GM13977 (cell line): Measurements from ENCODE around the gene SEMA6B.

Experiments
- DNase-seq: peaks from one replicate; pipeline ENCODE4 v3.0.0; 2012; ENCODE audit warnings: low spot score
- in situ Hi-C: fragments of 300-500 bp; cut with MboI; formaldehyde crosslinking; loops from one replicate; pipeline ENCODE4 v1.12.0; 2022; ENCODE audit warnings: low sequenced_read_pairs, low pct_unique_long_range_greater_than_20kb, mixed read lengths, inconsistent platforms; ENCODE audit not compliant: unreplicated experiment
- TF ChIP-seq, protein P1 (sequence below): IDR thresholded peaks from 2 replicates; pipeline ENCODE4 v1.5.1; 2012; ENCODE audit warnings: mild to moderate bottlenecking, control low read depth; ENCODE audit not compliant: insufficient read depth; ENCODE audit errors: extremely low read depth, missing control alignments

SEMA6B gene

DNA sequence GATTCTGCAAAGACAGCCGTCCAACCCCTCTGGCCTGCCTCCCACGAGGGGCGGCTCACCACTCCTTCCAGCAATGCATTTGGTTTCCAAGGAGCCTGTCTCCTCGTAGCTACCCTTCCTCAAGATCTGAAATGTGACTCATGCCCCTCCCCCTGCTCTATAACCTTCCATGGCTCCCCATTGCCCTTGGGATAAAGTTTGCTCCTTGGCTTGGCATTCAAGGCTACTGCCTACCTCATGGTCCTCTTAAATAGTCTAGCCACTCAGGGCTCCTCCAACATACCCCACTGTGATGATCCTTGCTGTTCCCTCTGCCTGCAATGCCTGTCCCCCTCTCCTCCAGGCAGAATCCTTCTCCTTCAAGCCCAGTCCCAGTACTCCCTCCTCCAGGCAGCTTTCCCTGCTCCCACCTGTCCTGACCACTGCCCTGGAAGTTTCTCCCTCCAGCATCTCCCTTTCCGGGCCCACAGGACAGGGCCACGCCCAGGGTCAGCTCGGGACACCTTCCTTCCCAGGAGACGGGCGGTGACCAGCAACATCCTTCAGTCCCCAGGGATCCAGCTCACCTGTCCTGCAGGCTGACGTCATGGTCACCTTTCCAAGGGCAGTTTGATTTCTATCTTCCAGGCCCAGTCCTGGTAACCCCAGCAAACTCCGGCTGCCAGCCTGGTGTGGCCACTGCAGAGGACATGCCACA, 19.2 kb upstream of the SEMA6B start:
- in situ Hi-C loops = loop anchor here (10.0 kb wide), 1 partner anchor 46 kb away; no protein-coding TSS in a partner anchor

DNA sequence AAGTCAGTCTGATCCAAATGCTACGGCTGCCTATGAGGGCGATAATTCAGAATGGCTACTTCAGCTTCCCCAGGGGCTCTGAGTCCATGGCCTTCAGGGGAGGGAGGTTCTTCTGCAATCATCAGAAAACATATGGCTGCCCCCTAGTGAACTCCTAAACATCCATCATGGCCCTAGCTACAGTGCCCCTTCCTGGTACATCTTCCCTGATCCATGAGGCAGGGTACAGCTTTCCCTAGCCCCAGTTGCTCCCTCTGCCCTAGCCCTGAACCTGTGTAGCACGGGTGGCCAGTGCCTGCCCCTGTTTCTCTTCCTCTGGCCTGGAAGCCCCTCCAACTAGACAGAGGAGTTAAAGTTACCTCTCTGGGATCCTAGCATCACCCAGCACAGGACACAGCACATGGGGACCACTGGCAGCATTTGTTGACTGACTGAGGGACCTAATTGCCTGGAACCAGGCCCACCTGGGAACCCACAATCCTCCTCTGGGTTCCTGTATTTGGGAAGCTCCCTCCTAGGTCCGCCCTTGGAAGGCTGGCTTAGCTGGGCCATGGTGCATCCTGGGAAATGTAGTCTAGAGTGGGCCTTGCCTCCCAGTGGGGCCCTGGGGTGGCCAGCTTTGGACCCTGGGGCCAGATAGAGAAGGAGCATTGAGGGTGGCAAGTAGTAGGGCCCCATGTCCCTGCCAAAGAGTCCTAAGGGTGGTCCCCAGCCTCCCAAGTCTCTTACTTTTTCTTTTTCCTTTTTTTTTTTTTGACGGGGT, 17.7 kb upstream of the SEMA6B start:
- no peak for DNase-seq
- in situ Hi-C loops = loop anchor here (10.0 kb wide), 1 partner anchor 48 kb away; no protein-coding TSS in a partner anchor
- TF ChIP-seq, protein P1, sequence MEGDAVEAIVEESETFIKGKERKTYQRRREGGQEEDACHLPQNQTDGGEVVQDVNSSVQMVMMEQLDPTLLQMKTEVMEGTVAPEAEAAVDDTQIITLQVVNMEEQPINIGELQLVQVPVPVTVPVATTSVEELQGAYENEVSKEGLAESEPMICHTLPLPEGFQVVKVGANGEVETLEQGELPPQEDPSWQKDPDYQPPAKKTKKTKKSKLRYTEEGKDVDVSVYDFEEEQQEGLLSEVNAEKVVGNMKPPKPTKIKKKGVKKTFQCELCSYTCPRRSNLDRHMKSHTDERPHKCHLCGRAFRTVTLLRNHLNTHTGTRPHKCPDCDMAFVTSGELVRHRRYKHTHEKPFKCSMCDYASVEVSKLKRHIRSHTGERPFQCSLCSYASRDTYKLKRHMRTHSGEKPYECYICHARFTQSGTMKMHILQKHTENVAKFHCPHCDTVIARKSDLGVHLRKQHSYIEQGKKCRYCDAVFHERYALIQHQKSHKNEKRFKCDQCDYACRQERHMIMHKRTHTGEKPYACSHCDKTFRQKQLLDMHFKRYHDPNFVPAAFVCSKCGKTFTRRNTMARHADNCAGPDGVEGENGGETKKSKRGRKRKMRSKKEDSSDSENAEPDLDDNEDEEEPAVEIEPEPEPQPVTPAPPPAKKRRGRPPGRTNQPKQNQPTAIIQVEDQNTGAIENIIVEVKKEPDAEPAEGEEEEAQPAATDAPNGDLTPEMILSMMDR = no peak

More for the DNA sequence above, 19.2 kb upstream of the SEMA6B start:
- DNase-seq = no peak
- TF ChIP-seq, protein P1 = no peak

DNA sequence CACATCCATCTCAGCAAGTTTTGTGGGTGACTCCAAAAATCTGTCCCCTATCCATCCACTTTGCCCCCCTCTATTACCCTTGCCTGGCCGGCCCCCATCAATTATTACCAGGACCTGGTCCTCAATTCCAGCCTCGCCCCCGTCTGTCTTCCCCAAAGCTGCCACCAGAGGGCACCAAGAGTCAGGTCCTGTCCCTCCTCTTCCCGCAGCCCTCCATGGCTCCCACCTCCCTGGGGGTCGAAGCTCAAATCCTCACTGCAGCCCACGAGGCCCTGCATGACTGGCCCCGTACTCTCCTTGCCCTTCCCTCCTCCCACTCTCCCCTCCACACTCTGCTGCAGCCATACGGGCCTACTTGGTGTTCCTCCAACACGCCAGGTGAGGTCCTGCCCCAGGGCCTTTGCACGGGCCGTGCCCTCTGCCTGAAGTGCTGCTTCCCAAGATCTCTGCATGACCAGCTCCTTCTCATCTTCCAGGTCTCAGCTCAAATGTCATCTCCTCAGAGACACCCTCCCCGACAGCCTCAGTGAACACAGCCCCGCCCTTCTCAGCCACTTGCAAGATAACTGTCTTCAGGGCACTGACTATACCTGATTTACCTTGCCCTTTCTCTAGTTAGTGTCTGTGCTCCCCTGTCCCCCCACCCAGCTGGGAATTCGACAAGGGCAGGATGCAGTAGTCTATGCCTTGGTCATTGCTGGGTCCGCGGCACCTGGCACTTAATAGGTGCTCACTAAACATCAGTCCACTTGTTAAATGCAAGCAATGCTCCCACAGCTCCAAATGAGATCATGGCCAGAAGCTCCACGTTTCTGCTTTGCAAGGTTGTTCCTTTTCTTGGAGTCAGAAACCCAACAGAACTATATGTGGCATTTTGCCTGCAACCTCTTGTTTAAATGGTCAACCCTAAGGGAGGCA, 16.8 kb upstream of the SEMA6B start:
- in situ Hi-C loops = loop anchor here (10.0 kb wide), 1 partner anchor 49 kb away; no protein-coding TSS in a partner anchor
- peak; percentile 85 for DNase-seq
- TF ChIP-seq, protein P1 = peak; percentile 72

DNA sequence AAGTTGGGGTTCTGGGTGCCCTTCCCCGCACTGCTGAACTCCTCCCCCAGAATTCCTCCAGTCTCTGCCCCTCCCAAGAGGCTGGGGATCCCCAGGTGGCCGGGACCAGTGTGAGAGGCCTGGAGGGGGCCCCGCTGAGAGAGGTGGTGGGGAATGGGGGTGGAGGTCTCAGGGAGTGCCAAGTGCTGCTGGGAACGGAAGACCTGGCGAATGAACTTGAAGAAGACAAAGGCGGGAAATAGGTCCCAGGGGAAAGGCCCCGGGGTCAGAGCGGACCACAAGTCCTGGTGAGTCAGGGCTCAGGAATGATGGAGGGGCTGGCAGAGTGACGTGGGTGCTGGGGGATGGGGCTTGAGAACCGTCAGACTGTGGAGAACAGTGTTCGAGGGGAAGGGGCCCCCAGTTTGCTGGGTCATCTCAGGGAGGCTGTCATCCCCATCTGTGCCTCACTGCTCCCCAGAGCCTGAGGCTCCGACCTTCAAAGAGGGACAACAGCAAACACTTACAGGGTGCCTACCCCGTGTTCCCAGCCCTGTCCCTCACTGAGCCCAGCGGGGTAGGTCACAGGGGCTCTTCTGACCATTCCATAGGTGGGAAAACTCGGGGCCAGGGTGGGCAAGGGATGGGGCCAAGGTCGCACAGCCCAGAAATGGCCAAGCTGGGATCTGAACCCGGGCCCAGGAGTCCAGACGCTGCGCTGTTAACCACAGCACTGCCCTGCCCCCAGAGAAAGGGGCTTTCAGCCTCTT, 16.0 kb upstream of the SEMA6B start:
- TF ChIP-seq, protein P1 = no peak
- in situ Hi-C loops = loop anchor here (10.0 kb wide), 1 partner anchor 49 kb away; no protein-coding TSS in a partner anchor
- no peak for DNase-seq

DNA sequence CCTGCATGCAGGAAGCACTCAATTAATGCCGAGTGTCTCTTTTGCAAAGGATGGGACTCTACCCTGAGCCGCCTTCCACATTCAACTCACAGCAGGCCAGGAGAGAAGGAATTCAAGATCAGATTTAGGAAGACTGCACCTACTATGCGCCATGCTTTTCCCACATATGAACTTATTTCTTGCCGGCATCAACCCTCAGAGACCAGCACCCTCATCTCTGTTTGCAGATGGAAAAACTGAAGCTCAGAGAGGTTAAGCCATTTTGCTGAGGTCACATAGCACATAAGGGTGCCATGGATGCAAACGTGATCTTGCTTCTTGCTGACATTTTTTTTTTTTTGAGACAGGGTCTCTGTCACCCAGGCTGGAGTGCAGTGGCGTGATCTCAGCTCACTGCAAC, 14.2 kb upstream of the SEMA6B start:
- in situ Hi-C loops = loop anchor here (10.0 kb wide), 1 partner anchor 51 kb away; no protein-coding TSS in a partner anchor

More for the DNA sequence above, 14.2 kb upstream of the SEMA6B start:
- TF ChIP-seq, protein P1 = no peak
- DNase-seq = no peak
